ENCODE data around the gene RGS11.

DNA sequence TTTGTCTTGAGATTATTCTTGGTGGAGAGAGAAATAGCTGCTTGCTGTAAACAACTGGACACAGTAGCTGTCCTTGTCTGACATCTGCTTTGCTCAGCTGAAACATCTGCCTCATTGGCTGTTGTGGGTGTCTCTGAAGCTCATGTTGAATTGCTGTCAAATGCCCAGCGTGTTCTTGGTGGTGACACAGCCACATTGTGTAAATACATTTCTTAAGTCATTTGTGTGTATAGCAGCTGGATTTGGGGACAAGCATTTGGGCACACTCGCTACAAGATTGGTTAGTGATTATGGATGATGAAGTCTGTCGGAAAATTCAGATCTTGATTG is 35.8 kb downstream of the RGS11 start:
- TF ChIP-seq, protein P1, sequence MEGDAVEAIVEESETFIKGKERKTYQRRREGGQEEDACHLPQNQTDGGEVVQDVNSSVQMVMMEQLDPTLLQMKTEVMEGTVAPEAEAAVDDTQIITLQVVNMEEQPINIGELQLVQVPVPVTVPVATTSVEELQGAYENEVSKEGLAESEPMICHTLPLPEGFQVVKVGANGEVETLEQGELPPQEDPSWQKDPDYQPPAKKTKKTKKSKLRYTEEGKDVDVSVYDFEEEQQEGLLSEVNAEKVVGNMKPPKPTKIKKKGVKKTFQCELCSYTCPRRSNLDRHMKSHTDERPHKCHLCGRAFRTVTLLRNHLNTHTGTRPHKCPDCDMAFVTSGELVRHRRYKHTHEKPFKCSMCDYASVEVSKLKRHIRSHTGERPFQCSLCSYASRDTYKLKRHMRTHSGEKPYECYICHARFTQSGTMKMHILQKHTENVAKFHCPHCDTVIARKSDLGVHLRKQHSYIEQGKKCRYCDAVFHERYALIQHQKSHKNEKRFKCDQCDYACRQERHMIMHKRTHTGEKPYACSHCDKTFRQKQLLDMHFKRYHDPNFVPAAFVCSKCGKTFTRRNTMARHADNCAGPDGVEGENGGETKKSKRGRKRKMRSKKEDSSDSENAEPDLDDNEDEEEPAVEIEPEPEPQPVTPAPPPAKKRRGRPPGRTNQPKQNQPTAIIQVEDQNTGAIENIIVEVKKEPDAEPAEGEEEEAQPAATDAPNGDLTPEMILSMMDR (IDR thresholded peaks at IDR 0.05; ENCODE audit: low read depth, low read length), result no peak
- no peak for TF ChIP-seq EZH2phosphoT487 (IDR thresholded peaks at IDR 0.05; ENCODE audit: low read depth)

Measured in OCI-LY3 (cell line).